ENCODE results near the gene MVB12B. TPM values are rescaled to one million over a fixed set of nuclear protein-coding genes. Genes with fewer than 3 reads are reported as not detected.

The MVB12B gene
- total RNA-seq, 1 donor from 2014 or later = 20.2 TPM

GRCh38 chr9:126516561-126516935, 189.9 kb downstream of the MVB12B start:
- Mint-ChIP-seq H3K9me3 (ENCODE audit: unreplicated experiment) (no peaks in the 10 kb centered on the region), H3K27ac (ENCODE audit: unreplicated experiment) (peak overlapping the region; percentile 82), H3K4me3 (ENCODE audit: unreplicated experiment) (peak overlapping the region; percentile 72), H3K4me1 (ENCODE audit: unreplicated experiment) (peaks cover 38% of the 10 kb centered on the region), H3K27me3 (ENCODE audit: unreplicated experiment) (peaks cover 6% of the 10 kb centered on the region), H3K36me3 (ENCODE audit: unreplicated experiment) (no peaks in the 10 kb centered on the region)
- DNase-seq (ENCODE audit: extremely low spot score, unreplicated experiment) = no peak
- TF ChIP-seq CTCF (IDR thresholded peaks at IDR 0.05) = no peak

- H3K9me3 Mint-ChIP-seq (ENCODE audit: unreplicated experiment) = no peaks in the 10 kb centered on the region
- peaks cover 37% of the 10 kb centered on the region for H3K4me1 Mint-ChIP-seq (ENCODE audit: unreplicated experiment)
- peak overlapping the region; percentile 82 for H3K27ac Mint-ChIP-seq (ENCODE audit: unreplicated experiment)
- no peak for DNase-seq (ENCODE audit: extremely low spot score, unreplicated experiment)
- no peaks in the 10 kb centered on the region for H3K36me3 Mint-ChIP-seq (ENCODE audit: unreplicated experiment)
- no peak for TF ChIP-seq CTCF (IDR thresholded peaks at IDR 0.05)
- peak overlapping the region; percentile 72 for H3K4me3 Mint-ChIP-seq (ENCODE audit: unreplicated experiment)
- H3K27me3 Mint-ChIP-seq (ENCODE audit: unreplicated experiment) = peaks cover 3% of the 10 kb centered on the region
These were observed 190.6 kb downstream of the MVB12B start for GRCh38 chr9:126516936-126517832.

- Mint-ChIP-seq H3K4me3 (ENCODE audit: unreplicated experiment) (peak overlapping the region; percentile 72), H3K9me3 (ENCODE audit: unreplicated experiment) (no peaks in the 10 kb centered on the region), H3K4me1 (ENCODE audit: unreplicated experiment) (peaks cover 40% of the 10 kb centered on the region), H3K27me3 (ENCODE audit: unreplicated experiment) (peaks cover 3% of the 10 kb centered on the region), H3K27ac (ENCODE audit: unreplicated experiment) (peak overlapping the region; percentile 82), H3K36me3 (ENCODE audit: unreplicated experiment) (no peaks in the 10 kb centered on the region)
- DNase-seq (ENCODE audit: extremely low spot score, unreplicated experiment) = no peak
- TF ChIP-seq CTCF (IDR thresholded peaks at IDR 0.05) = no peak
These were observed 191.3 kb downstream of the MVB12B start for GRCh38 chr9:126517833-126518356.

- H3K9me3 Mint-ChIP-seq (ENCODE audit: unreplicated experiment) = no peaks in the 10 kb centered on the region
- no peaks in the 10 kb centered on the region for H3K27me3 Mint-ChIP-seq (ENCODE audit: unreplicated experiment)
- DNase-seq (ENCODE audit: extremely low spot score, unreplicated experiment) = no peak
- no peak overlapping the region for H3K4me3 Mint-ChIP-seq (ENCODE audit: unreplicated experiment)
- no peaks in the 10 kb centered on the region for H3K36me3 Mint-ChIP-seq (ENCODE audit: unreplicated experiment)
- peaks cover 43% of the 10 kb centered on the region for H3K4me1 Mint-ChIP-seq (ENCODE audit: unreplicated experiment)
- no peak for TF ChIP-seq CTCF (IDR thresholded peaks at IDR 0.05)
- H3K27ac Mint-ChIP-seq (ENCODE audit: unreplicated experiment) = no peak overlapping the region
These were observed 192.1 kb downstream of the MVB12B start for GRCh38 chr9:126518763-126519162.

GRCh38 chr9:126519660-126520420, 193.2 kb downstream of the MVB12B start:
- no peak overlapping the region for H3K4me3 Mint-ChIP-seq (ENCODE audit: unreplicated experiment)
- H3K9me3 Mint-ChIP-seq (ENCODE audit: unreplicated experiment) = no peaks in the 10 kb centered on the region
- no peak for TF ChIP-seq CTCF (IDR thresholded peaks at IDR 0.05)
- H3K27me3 Mint-ChIP-seq (ENCODE audit: unreplicated experiment) = peaks cover under 1% of the 10 kb centered on the region
- peaks cover 41% of the 10 kb centered on the region for H3K4me1 Mint-ChIP-seq (ENCODE audit: unreplicated experiment)
- DNase-seq (ENCODE audit: extremely low spot score, unreplicated experiment) = no peak
- no peak overlapping the region for H3K27ac Mint-ChIP-seq (ENCODE audit: unreplicated experiment)
- H3K36me3 Mint-ChIP-seq (ENCODE audit: unreplicated experiment) = no peaks in the 10 kb centered on the region

Data from osteocyte (in vitro differentiated cells).